HepG2 (cell line): Measurements from ENCODE around the gene SCGB1C1. TPM values are rescaled to one million over a fixed set of nuclear protein-coding genes. Genes with fewer than 3 reads are reported as not detected.

ENCODE experiments used
- GZF1 ChIP-seq: sonication (generic); formaldehyde crosslinking; IDR thresholded peaks from 2 replicates; pipeline ENCODE4 v1.5.1; 2020; ENCODE audit warnings: mild to moderate bottlenecking, missing genetic modification reagents
- HOXA3 ChIP-seq: sonication (generic); formaldehyde crosslinking; IDR thresholded peaks from 2 replicates; pipeline ENCODE4 v1.5.0; 2020; ENCODE audit warnings: missing genetic modification reagents
- KMT2B ChIP-seq: IDR thresholded peaks from 2 replicates; pipeline ENCODE4 v1.6.1; 2016; ENCODE audit warnings: missing genetic modification reagents, missing compliant biosample characterization
- MAFK ChIP-seq, 2 experiments: IDR thresholded peaks in 1 of 2; conservative IDR thresholded peaks in 1 of 2; 2 replicates each; pipeline ENCODE4 v1.6.1; 2011; ENCODE audit warnings: improper control_type of control experiment in 2 of 2, low read length in 2 of 2
- MBD4 ChIP-seq: IDR thresholded peaks from 2 replicates; pipeline ENCODE4 v1.6.1; 2012; ENCODE audit warnings: low read length, inconsistent platforms, borderline replicate concordance
- PHF8 ChIP-seq: sonication (generic); formaldehyde crosslinking; IDR thresholded peaks from 2 replicates; pipeline ENCODE4 v1.5.0; 2020; ENCODE audit warnings: missing genetic modification reagents
- POGZ ChIP-seq: sonication (generic); formaldehyde crosslinking; IDR thresholded peaks from 2 replicates; pipeline ENCODE4 v1.4.0; 2020; ENCODE audit warnings: mild to moderate bottlenecking, missing genetic modification reagents
- REL ChIP-seq: sonication (generic); formaldehyde crosslinking; conservative IDR thresholded peaks from 2 replicates; pipeline ENCODE4 v1.8.0; 2022; ENCODE audit warnings: mild to moderate bottlenecking, missing genetic modification reagents, moderate library complexity
- SMYD3 ChIP-seq: sonication (generic); formaldehyde crosslinking; IDR thresholded peaks from 2 replicates; pipeline ENCODE4 v1.8.1; 2023; ENCODE audit warnings: mild to moderate bottlenecking, missing genetic modification reagents
- SOX5 ChIP-seq: IDR thresholded peaks from 2 replicates; pipeline ENCODE4 v1.6.1; 2016; ENCODE audit warnings: borderline replicate concordance
- SP5 ChIP-seq: IDR thresholded peaks from 2 replicates; pipeline ENCODE4 v1.6.1; 2016; ENCODE audit warnings: low read depth, borderline replicate concordance
- ZBTB34 ChIP-seq: sonication (generic); formaldehyde crosslinking; IDR thresholded peaks from 2 replicates; pipeline ENCODE4 v1.8.0; 2022; ENCODE audit warnings: mild to moderate bottlenecking, missing genetic modification reagents
- ZFP41 ChIP-seq: sonication (generic); formaldehyde crosslinking; IDR thresholded peaks from 2 replicates; pipeline ENCODE4 v1.4.0; 2020; ENCODE audit warnings: mild to moderate bottlenecking, missing genetic modification reagents, borderline replicate concordance
- ZKSCAN5 ChIP-seq: sonication (generic); formaldehyde crosslinking; IDR thresholded peaks from 2 replicates; pipeline ENCODE4 v1.5.1; 2020; ENCODE audit warnings: mild to moderate bottlenecking, missing genetic modification reagents
- ZNF225 ChIP-seq: sonication (generic); formaldehyde crosslinking; IDR thresholded peaks from 2 replicates; pipeline ENCODE4 v1.4.0; 2020; ENCODE audit warnings: mild to moderate bottlenecking, missing genetic modification reagents
- ZNF274 ChIP-seq: sonication (generic); formaldehyde crosslinking; IDR thresholded peaks from 2 replicates; pipeline ENCODE4 v1.5.1; 2020; ENCODE audit warnings: mild to moderate bottlenecking, missing genetic modification reagents
- ZNF678 ChIP-seq: sonication (generic); formaldehyde crosslinking; IDR thresholded peaks from 2 replicates; pipeline ENCODE4 v1.4.0; 2020; ENCODE audit warnings: mild to moderate bottlenecking, missing genetic modification reagents
- polyA plus RNA-seq, 8 experiments: library from polyadenylated mRNA; depleted of rRNA in 3 of 8; stranded (reverse) in 7 of 8; unstranded in 1 of 8; fragments of >200 nt; fragmentation: Illumina TruSeq in 4 of 8; extraction: Trizol in 4 of 8; gene quantifications; 2 replicates each; pipeline versions ENCODE4 v1.2.1 to v1.2.3, GENCODE V29; 2011 to 2016; ENCODE audit warnings: low read depth in 4 of 8, missing spikeins in 1 of 8, mixed read lengths in 1 of 8; ENCODE audit not compliant: insufficient read depth in 1 of 8
- total RNA-seq, 5 experiments: library from RNA; depleted of rRNA; stranded (reverse); fragments of >200 nt; fragmentation: Illumina TruSeq; extraction: Trizol; gene quantifications; 2 replicates each; pipeline ENCODE4 v1.2.3, GENCODE V29; 2016; ENCODE audit warnings: low read depth in 1 of 5
- TF ChIP-seq, protein P1 (sequence below): sonication (generic); formaldehyde crosslinking; IDR thresholded peaks from 2 replicates; pipeline ENCODE4 v1.4.0; 2020; ENCODE audit warnings: missing genetic modification reagents, borderline replicate concordance
- TF ChIP-seq, protein P2 (sequence below): sonication (generic); formaldehyde crosslinking; IDR thresholded peaks from 2 replicates; pipeline ENCODE4 v1.4.0; 2020; ENCODE audit warnings: mild to moderate bottlenecking, missing genetic modification reagents
- TF ChIP-seq, protein P3 (sequence below): sonication (generic); formaldehyde crosslinking; IDR thresholded peaks from 2 replicates; pipeline ENCODE4 v1.4.0; 2020; ENCODE audit warnings: mild to moderate bottlenecking, missing genetic modification reagents
- TF ChIP-seq, protein P4 (sequence below): sonication (generic); formaldehyde crosslinking; conservative IDR thresholded peaks from 2 replicates; pipeline ENCODE4 v1.4.0; 2020; ENCODE audit warnings: missing genetic modification reagents

Gene SCGB1C1
- total and polyA plus RNA-seq, 2 of the 13 experiments (the other 11 are each of a cell fraction or from before 2014, with no cell fraction given) = not detected

DNA sequence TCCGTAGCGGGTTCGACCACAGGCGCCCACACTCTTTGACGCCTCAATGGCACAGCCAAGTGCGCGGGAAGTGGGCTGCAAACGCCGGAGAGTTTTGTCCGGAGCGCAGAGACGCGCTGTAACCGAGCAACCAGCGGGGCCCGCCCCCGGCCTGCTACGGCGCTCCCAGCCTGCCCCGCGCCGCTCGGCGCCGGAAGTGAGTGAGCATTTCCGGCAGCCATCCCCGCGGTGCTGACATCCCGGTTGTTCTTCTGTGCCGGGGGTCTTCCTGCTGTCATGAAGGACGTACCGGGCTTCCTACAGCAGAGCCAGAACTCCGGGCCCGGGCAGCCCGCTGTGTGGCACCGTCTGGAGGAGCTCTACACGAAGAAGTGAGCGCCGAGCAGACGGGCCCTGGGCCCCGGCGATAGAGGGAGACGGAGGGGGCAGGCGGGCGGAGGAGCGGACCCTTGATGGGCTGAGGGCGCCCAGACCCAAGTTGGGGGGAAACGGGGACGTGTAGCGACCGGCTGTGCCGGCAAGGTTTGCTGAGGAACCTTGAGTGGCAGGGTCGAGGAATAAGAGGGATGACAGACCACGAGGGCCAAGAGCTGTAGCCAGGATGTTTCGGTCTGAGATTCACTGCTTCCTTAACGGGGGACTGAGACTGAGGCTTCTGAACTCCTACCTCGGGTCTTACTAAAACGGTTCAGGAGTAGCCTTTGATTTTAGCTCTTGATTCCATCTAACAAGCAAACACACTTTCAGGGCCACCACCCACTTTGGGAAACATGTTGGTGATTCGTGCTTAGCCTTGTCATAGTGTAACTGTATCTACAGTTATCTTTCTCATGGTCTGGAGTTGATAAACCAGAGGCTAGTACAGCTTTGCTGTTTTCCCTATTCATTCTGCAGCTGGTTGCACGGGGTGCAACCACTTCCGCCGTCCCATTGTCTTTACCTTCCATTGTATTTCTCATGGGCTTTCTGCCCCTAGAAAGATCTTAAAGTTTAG lies 44.2 kb downstream of the SCGB1C1 start, which contains the start of gene PSMD13 (continued):
- TF ChIP-seq PHF8 = peak; percentile 83
- no peak for TF ChIP-seq GZF1 (CRISPR knock-in tag)
- TF ChIP-seq, protein P1, sequence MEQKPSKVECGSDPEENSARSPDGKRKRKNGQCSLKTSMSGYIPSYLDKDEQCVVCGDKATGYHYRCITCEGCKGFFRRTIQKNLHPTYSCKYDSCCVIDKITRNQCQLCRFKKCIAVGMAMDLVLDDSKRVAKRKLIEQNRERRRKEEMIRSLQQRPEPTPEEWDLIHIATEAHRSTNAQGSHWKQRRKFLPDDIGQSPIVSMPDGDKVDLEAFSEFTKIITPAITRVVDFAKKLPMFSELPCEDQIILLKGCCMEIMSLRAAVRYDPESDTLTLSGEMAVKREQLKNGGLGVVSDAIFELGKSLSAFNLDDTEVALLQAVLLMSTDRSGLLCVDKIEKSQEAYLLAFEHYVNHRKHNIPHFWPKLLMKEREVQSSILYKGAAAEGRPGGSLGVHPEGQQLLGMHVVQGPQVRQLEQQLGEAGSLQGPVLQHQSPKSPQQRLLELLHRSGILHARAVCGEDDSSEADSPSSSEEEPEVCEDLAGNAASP (CRISPR knock-in tag) = no peak
- TF ChIP-seq ZFP41 (CRISPR knock-in tag) = 0 out of 2 replicates have a peak, but pooled peaks have one; percentile 69
- 0 out of 2 replicates have a peak, but pooled peaks have one; percentile 34 for TF ChIP-seq REL (CRISPR knock-in tag)
- peak; percentile 64; the same call in 1 of the 2 replicates for TF ChIP-seq ZNF274 (CRISPR knock-in tag)
- TF ChIP-seq, protein P2, sequence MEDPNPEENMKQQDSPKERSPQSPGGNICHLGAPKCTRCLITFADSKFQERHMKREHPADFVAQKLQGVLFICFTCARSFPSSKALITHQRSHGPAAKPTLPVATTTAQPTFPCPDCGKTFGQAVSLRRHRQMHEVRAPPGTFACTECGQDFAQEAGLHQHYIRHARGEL (CRISPR knock-in tag) = no peak
- TF ChIP-seq MBD4 = no peak
- no peak for TF ChIP-seq ZNF678 (CRISPR knock-in tag)
- no peak for TF ChIP-seq ZNF225
- TF ChIP-seq ZBTB34 (CRISPR knock-in tag) = 0 out of 2 replicates have a peak, but pooled peaks have one; percentile 49
- peak; percentile 24; the same call in 1 of the 2 replicates for TF ChIP-seq SOX5 (CRISPR knock-in tag)
- TF ChIP-seq MAFK (conservative IDR thresholded peaks at IDR 0.05 in 1 of 2, IDR thresholded peaks at IDR 0.05 in 1 of 2; ENCODE audit: low read length in 2 of 2) = no peak
- no peak for TF ChIP-seq POGZ
- TF ChIP-seq, protein P3, sequence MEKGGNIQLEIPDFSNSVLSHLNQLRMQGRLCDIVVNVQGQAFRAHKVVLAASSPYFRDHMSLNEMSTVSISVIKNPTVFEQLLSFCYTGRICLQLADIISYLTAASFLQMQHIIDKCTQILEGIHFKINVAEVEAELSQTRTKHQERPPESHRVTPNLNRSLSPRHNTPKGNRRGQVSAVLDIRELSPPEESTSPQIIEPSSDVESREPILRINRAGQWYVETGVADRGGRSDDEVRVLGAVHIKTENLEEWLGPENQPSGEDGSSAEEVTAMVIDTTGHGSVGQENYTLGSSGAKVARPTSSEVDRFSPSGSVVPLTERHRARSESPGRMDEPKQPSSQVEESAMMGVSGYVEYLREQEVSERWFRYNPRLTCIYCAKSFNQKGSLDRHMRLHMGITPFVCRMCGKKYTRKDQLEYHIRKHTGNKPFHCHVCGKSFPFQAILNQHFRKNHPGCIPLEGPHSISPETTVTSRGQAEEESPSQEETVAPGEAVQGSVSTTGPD (CRISPR knock-in tag) = no peak
- TF ChIP-seq KMT2B (CRISPR knock-in tag) = peak; percentile 93
- TF ChIP-seq HOXA3 (CRISPR knock-in tag) = peak; percentile 83
- no peak for TF ChIP-seq SMYD3 (CRISPR knock-in tag)
- TF ChIP-seq, protein P4, sequence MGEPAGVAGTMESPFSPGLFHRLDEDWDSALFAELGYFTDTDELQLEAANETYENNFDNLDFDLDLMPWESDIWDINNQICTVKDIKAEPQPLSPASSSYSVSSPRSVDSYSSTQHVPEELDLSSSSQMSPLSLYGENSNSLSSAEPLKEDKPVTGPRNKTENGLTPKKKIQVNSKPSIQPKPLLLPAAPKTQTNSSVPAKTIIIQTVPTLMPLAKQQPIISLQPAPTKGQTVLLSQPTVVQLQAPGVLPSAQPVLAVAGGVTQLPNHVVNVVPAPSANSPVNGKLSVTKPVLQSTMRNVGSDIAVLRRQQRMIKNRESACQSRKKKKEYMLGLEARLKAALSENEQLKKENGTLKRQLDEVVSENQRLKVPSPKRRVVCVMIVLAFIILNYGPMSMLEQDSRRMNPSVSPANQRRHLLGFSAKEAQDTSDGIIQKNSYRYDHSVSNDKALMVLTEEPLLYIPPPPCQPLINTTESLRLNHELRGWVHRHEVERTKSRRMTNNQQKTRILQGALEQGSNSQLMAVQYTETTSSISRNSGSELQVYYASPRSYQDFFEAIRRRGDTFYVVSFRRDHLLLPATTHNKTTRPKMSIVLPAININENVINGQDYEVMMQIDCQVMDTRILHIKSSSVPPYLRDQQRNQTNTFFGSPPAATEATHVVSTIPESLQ (CRISPR knock-in tag) = no peak
- TF ChIP-seq ZKSCAN5 (CRISPR knock-in tag) = no peak
- peak; percentile 70; the same call in 1 of the 2 replicates for TF ChIP-seq SP5 (CRISPR knock-in tag)
